Pons (tissue), 1 donor: ENCODE data around the gene OPCML.

Experiments
- DNase-seq: peaks from one replicate; pipeline ENCODE4 v3.0.0-alpha.2; 2016; ENCODE audit warnings: low spot score

Gene OPCML

GRCh38 chr11:132464939-132465338 lies 1067.4 kb downstream of the OPCML start:
- no peak for DNase-seq

- no peak for DNase-seq
Measured at GRCh38 chr11:132464003-132464342, 1068.3 kb downstream of the OPCML start.

GRCh38 chr11:132463295-132464002 lies 1068.9 kb downstream of the OPCML start:
- DNase-seq = no peak

- DNase-seq = no peak
Measured at GRCh38 chr11:132459736-132460135, 1072.6 kb downstream of the OPCML start.

GRCh38 chr11:132457445-132457844 lies 1074.9 kb downstream of the OPCML start:
- DNase-seq = no peak

- no peak for DNase-seq
Measured at GRCh38 chr11:132456751-132457328, 1075.5 kb downstream of the OPCML start.

GRCh38 chr11:132455044-132455443 lies 1077.3 kb downstream of the OPCML start:
- DNase-seq = no peak

GRCh38 chr11:132453406-132453805 lies 1078.9 kb downstream of the OPCML start:
- no peak for DNase-seq

- DNase-seq = no peak
Measured at GRCh38 chr11:132452616-132453015, 1079.7 kb downstream of the OPCML start.

GRCh38 chr11:132451942-132452601 lies 1080.2 kb downstream of the OPCML start:
- DNase-seq = no peak

- DNase-seq = no peak
Measured at GRCh38 chr11:132450631-132451030, 1081.7 kb downstream of the OPCML start.

- no peak for DNase-seq
Measured at GRCh38 chr11:132448334-132448995, 1083.8 kb downstream of the OPCML start.

GRCh38 chr11:132447761-132448160 lies 1084.5 kb downstream of the OPCML start:
- no peak for DNase-seq

- no peak for DNase-seq
Measured at GRCh38 chr11:132445859-132446291, 1086.4 kb downstream of the OPCML start.

GRCh38 chr11:132444911-132445310 lies 1087.4 kb downstream of the OPCML start:
- DNase-seq = peak; percentile 17

- DNase-seq = no peak
Measured at GRCh38 chr11:132439711-132440255, 1092.5 kb downstream of the OPCML start.

GRCh38 chr11:132438418-132438817 lies 1093.9 kb downstream of the OPCML start:
- DNase-seq = no peak

- no peak for DNase-seq
Measured at GRCh38 chr11:132430429-132431062, 1101.8 kb downstream of the OPCML start.

- no peak for DNase-seq
Measured at GRCh38 chr11:132429685-132430084, 1102.6 kb downstream of the OPCML start.

GRCh38 chr11:132427611-132428010 lies 1104.7 kb downstream of the OPCML start:
- DNase-seq = no peak

- peak; percentile 14 for DNase-seq
Measured at GRCh38 chr11:132424433-132424832, 1107.9 kb downstream of the OPCML start.

- DNase-seq = no peak
Measured at GRCh38 chr11:132423266-132423665, 1109.0 kb downstream of the OPCML start.
